GM23338 (cell line): Measurements from ENCODE around the gene C1orf21. TPM values are rescaled to one million over a fixed set of nuclear protein-coding genes. Genes with fewer than 3 reads are reported as not detected.

Experiments
- ATAC-seq: fragments of 200-7000 bp; cut with Tn5 transposase; 3 replicates; pipeline ENCODE4 v1.9.1; 2020
- DNase-seq: peaks from one replicate; pipeline ENCODE4 v3.0.0-alpha.2; 2015; ENCODE audit warnings: low spot score
- H2AFZ ChIP-seq: fragments of 200-600 bp; sonication (generic); 2 replicates; pipeline ENCODE4 v1.8.0; 2016; ENCODE audit warnings: antibody characterized with exemption, mild to moderate bottlenecking, moderate library complexity
- H3F3A ChIP-seq: fragments of 200-600 bp; sonication (generic); replicated peaks from 2 replicates; pipeline ENCODE4 v1.8.0; 2017; ENCODE audit warnings: antibody characterized with exemption, mixed run types, low read depth
- H3K27ac ChIP-seq: fragments of 200-600 bp; sonication (generic); 2 replicates; pipeline ENCODE4 v1.6.1; 2016; ENCODE audit warnings: low read depth
- H3K27me3 ChIP-seq: fragments of 200-600 bp; sonication (generic); 2 replicates; pipeline ENCODE4 v1.8.0; 2016; ENCODE audit warnings: mild to moderate bottlenecking, mixed run types, moderate library complexity; ENCODE audit not compliant: insufficient read depth
- H3K36me3 ChIP-seq: fragments of 200-600 bp; sonication (generic); 2 replicates; pipeline ENCODE4 v1.8.0; 2016; ENCODE audit warnings: mild to moderate bottlenecking; ENCODE audit not compliant: insufficient read depth
- H3K4me1 ChIP-seq: fragments of 200-600 bp; sonication (generic); 2 replicates; pipeline ENCODE4 v1.8.0; 2016; ENCODE audit warnings: mild to moderate bottlenecking, moderate library complexity; ENCODE audit not compliant: insufficient read depth
- H3K4me2 ChIP-seq: fragments of 200-600 bp; sonication (generic); 2 replicates; pipeline ENCODE4 v1.7.1; 2017; ENCODE audit warnings: mixed run types
- H3K4me3 ChIP-seq: fragments of 200-600 bp; sonication (generic); 2 replicates; pipeline ENCODE4 v1.6.1; 2016; ENCODE audit warnings: mixed run types
- H3K79me2 ChIP-seq: fragments of 200-600 bp; sonication (generic); replicated peaks from 2 replicates; pipeline ENCODE4 v1.8.0; 2017; ENCODE audit warnings: mild to moderate bottlenecking; ENCODE audit not compliant: insufficient read depth
- H3K9me2 ChIP-seq: fragments of 200-600 bp; sonication (generic); 2 replicates; pipeline ENCODE4 v1.8.0; 2017; ENCODE audit not compliant: insufficient read depth
- H4K20me1 ChIP-seq: fragments of 200-600 bp; sonication (generic); replicated peaks from 2 replicates; pipeline ENCODE4 v1.8.0; 2017; ENCODE audit warnings: mild to moderate bottlenecking; ENCODE audit not compliant: insufficient read depth
- H3K27ac Mint-ChIP-seq: 2 replicates; pipeline ENCODE4 v1.8.0; 2020; ENCODE audit warnings: inconsistent platforms, mild to moderate bottlenecking, moderate library complexity, mixed read lengths
- H3K27me3 Mint-ChIP-seq: 3 replicates; pipeline ENCODE4 v1.8.0; 2022; ENCODE audit warnings: low read depth, mild to moderate bottlenecking, moderate library complexity, mixed read lengths, inconsistent platforms; ENCODE audit not compliant: insufficient read depth, poor library complexity
- H3K36me3 Mint-ChIP-seq: 3 replicates; pipeline ENCODE4 v1.8.0; 2021; ENCODE audit warnings: low read depth, mild to moderate bottlenecking, inconsistent platforms, moderate library complexity, mixed read lengths
- H3K4me1 Mint-ChIP-seq: 3 replicates; pipeline ENCODE4 v1.8.0; 2020; ENCODE audit warnings: mild to moderate bottlenecking, inconsistent platforms, mixed read lengths
- H3K4me3 Mint-ChIP-seq: 3 replicates; pipeline ENCODE4 v1.8.0; 2021; ENCODE audit warnings: moderate library complexity, mild to moderate bottlenecking, inconsistent platforms, mixed read lengths
- H3K9me3 Mint-ChIP-seq: 3 replicates; pipeline ENCODE4 v1.8.0; 2020; ENCODE audit warnings: moderate library complexity, mild to moderate bottlenecking, inconsistent platforms, mixed read lengths
- CTCF ChIP-seq, 2 experiments: fragments of 200-600 bp in 1 of 2; sonication (generic) in 1 of 2; conservative IDR thresholded peaks; 2 replicates each; pipeline versions ENCODE4 v1.5.1 to v1.6.1; 2016 to 2017; ENCODE audit warnings: antibody characterized with exemption in 2 of 2, low read depth in 2 of 2, mild to moderate bottlenecking in 2 of 2, moderate library complexity in 1 of 2
- ETS1 ChIP-seq: IDR thresholded peaks from 2 replicates; pipeline ENCODE4 v1.6.1; 2016; ENCODE audit warnings: antibody characterized with exemption
- NANOG ChIP-seq: IDR thresholded peaks from 2 replicates; pipeline ENCODE4 v1.6.1; 2016; ENCODE audit warnings: antibody characterized with exemption, borderline replicate concordance
- POLR2AphosphoS5 ChIP-seq: IDR thresholded peaks from 2 replicates; pipeline ENCODE4 v1.6.1; 2016; ENCODE audit warnings: antibody characterized with exemption, low read depth
- REST ChIP-seq: IDR thresholded peaks from one replicate; pipeline ENCODE4 v1.6.1; 2018; ENCODE audit warnings: antibody characterized with exemption; ENCODE audit not compliant: unreplicated experiment
- STAT1 ChIP-seq: IDR thresholded peaks from one replicate; pipeline ENCODE4 v1.6.1; 2016; ENCODE audit warnings: antibody characterized with exemption; ENCODE audit not compliant: unreplicated experiment
- ZNF331 ChIP-seq: fragments of 250-450 bp; sonication (Bioruptor Pico); IDR thresholded peaks from 2 replicates; pipeline ENCODE4 v1.5.0; 2020; ENCODE audit warnings: low read depth, mild to moderate bottlenecking, moderate library complexity
- polyA plus RNA-seq: library from polyadenylated mRNA; unstranded; fragments of >200 nt; fragmentation: Nextera tagmentation; extraction: Ambion mirVana; gene quantifications from 2 replicates; pipeline ENCODE4 v1.2.1, GENCODE V29; 2016
- total RNA-seq: library from RNA; depleted of rRNA; stranded (reverse); fragments of >200 nt; shearing (Covaris generic); gene quantifications from 2 replicates; pipeline ENCODE4 v1.2.3, GENCODE V29; 2014

The C1orf21 gene
- total and polyA plus RNA-seq, 2 experiments from 2014 or later, result 28.0 to 40.4 TPM

DNA sequence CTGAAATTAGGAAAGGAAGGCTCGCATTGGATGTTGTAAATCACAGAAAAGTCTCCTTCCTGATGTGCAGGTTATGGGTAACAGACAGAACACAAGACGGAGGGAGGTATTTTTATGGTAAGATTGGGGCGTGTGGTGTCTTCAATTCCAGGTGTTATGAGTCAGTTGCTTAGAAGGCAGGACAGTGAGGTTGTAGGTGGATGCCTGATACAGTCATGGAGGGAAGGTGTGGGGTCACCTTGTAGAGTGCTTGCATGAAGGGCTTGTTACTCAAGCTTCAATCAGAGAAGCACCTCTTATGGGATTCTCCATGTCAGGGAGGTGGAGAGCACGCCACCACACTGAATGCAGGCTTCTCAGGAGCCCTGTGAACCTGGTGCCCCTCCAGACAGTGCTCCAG lies 63.1 kb downstream of the C1orf21 start (continued):
- TF ChIP-seq ZNF331 (CRISPR knock-in tag) (no peak), REST (no peak), NANOG (no peak), ETS1 (no peak), POLR2AphosphoS5 (no peak)

DNA sequence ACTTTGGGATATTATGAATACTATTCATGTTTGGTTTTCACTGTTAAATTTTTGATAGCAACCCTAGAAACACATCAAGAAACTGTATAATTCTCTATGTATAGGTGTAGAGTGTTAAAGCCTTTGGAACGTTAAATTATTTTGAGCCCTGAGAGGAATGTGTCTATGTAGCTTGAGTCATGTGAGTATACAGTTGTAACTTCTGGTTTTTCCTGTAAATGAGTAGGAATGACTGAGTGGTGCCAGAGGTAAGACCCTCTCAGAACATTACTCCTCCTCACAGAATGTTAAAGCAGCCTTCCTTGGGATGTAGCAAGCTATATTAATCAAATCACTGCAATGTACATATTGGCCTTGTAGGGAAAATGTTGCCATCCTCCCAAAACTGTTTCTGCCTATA lies 69.0 kb downstream of the C1orf21 start:
- H3K9me3 Mint-ChIP-seq, result no peaks in the 10 kb centered on the region; the same call in 2 of the 3 replicates
- peaks cover 62% of the 10 kb centered on the region for H3K4me1 Mint-ChIP-seq
- no peaks in the 10 kb centered on the region for H3K27me3 Mint-ChIP-seq

More for the DNA sequence above, 69.0 kb downstream of the C1orf21 start:
- no peaks in the 10 kb centered on the region for H3K27me3 ChIP-seq
- no peak for TF ChIP-seq ZNF331 (CRISPR knock-in tag)
- no peak for TF ChIP-seq STAT1
- no peak for TF ChIP-seq CTCF (conservative IDR thresholded peaks at IDR 0.05; ENCODE audit: low read depth in 2 of 2)
- H3K9me2 ChIP-seq, result no peaks in the 10 kb centered on the region
- ATAC-seq, result no peak
- H3K4me3 ChIP-seq, result no peak overlapping the region
- no peak overlapping the region for H2AFZ ChIP-seq
- Mint-ChIP-seq H3K36me3 (peaks cover 11% of the 10 kb centered on the region; the same call in 1 of the 3 replicates), H3K4me3 (no peak overlapping the region), H3K27ac (no peak overlapping the region)
- peaks cover 58% of the 10 kb centered on the region for H3K4me1 ChIP-seq
- no peaks in the 10 kb centered on the region for H3K36me3 ChIP-seq
- no peaks in the 10 kb centered on the region for H4K20me1 ChIP-seq
- 0 out of 2 replicates have a peak, but pooled peaks cover 2% of the 10 kb centered on the region for H3F3A ChIP-seq
- peak overlapping the region; percentile 72 for H3K27ac ChIP-seq
- H3K4me2 ChIP-seq, result peak overlapping the region; percentile 17
- DNase-seq, result no peak
- H3K79me2 ChIP-seq, result peaks cover 93% of the 10 kb centered on the region
